ENCODE results near the gene GPR162.
A peak's percentile ranks its signal among the peaks of the same experiment; 100 is the strongest.

The GPR162 gene

DNA sequence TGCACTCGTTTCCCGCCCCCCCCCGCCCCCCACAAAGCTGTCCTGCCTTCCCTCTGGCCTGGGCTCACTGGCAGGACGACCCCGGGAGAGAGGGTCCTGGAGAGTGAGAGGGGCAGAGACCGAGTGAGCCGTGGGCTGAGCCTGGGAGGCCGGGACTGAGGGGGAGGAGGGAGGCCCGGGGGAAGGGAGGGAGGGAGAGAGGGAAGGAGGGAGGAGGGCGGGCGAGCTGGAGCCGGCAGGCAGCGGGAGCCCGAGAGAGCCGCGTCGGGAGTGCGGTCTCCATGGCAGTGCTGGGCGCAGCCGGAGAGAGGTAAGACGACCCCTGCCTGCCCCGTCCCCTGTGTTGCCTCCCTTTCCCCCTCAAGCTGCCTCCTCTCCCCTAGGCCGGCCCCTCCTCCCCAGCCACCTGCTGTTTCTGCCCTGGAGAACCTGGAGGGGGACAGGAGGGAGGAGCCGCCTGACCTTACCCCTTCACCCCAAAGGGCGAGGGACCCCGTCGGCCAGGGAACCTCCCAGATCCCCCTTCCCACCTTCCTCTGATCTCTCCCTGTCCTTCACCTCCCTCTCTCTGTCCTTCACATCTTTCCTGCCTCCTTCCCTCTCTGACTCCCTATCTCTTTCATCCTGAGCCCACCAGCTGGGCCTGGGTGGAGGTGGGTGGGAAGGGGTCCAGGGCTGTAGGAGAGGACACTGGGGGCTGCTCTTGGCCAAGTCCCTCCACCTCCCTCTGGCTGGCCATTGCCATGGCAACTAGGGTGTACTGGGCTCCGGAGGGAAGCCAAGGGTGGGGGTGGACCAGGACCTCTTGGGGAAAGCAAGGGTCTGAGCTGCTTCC is at the start of gene GPR162:
Gene GPR162 (plus strand): TSS at position 231 of the 835 bp plus-strand sequence. CDS start 2,078 bp downstream, outside the sequence.
- peak; percentile 61 for DNase-seq

GRCh38 chr12:6772331-6772695 is 49.3 kb upstream of the GPR162 start, which contains the start of gene LAG3:
Gene LAG3 (plus strand): TSS chr12:6772520. CDS start chr12:6772853, 333 bp downstream.
- no peak for DNase-seq

DNA sequence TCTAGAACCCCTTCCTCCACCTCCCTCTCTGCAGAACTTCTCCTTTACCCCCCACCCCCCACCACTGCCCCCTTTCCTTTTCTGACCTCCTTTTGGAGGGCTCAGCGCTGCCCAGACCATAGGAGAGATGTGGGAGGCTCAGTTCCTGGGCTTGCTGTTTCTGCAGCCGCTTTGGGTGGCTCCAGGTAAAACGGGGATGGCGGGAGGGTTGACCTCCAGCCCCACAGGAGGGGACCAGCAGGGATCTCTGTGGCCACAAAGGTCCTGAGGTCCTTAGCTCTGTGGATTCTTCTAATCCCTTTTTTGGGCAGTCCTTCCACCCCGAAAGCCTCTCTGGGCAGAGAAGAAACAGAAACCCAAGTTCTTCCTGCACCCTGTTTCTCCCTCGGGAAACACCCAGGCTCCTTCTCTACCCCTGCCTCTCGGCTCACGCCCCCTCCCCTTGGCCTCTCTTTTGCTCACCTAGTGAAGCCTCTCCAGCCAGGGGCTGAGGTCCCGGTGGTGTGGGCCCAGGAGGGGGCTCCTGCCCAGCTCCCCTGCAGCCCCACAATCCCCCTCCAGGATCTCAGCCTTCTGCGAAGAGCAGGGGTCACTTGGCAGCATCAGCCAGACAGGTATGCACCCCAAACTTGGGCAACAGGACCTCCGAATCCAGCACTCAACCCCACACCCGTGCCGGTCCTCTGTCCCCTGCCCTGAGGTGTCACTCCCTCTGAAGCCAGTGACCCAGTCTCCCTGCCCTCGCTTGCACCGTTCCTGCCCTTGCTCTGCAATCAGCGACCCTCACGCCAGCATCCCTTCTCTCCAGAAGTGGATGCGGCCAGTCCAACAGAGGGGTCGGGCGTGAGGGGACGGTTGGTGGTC is 48.7 kb upstream of the GPR162 start:
- no peak for DNase-seq

DNA sequence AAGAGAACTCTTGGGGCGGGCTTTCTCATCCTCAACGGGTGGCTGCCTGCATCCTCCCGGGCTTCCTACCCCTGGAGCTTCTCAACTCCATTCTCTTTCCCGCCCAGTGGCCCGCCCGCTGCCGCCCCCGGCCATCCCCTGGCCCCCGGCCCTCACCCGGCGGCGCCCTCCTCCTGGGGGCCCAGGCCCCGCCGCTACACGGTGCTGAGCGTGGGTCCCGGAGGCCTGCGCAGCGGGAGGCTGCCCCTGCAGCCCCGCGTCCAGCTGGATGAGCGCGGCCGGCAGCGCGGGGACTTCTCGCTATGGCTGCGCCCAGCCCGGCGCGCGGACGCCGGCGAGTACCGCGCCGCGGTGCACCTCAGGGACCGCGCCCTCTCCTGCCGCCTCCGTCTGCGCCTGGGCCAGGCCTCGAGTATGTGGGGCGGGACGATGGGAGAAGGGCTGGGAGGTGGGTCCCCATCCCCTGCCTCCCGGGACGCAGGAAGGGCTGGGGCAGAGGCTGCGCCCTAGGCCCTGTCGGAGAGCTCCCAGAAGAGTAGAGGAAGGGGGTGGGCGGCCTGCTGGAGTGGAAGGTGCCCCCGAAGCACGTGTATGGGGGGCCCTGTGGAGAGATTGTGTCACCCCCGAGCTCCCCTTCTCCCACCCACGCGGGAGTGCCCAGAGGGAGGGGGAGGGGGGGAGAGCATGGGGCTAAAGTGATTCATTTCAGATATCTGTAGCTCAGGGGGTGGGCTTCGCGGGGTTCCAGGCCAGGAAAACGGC is 47.9 kb upstream of the GPR162 start:
- DNase-seq: no peak

- DNase-seq: no peak
These were observed 47.0 kb upstream of the GPR162 start for GRCh38 chr12:6774499-6775062.

DNA sequence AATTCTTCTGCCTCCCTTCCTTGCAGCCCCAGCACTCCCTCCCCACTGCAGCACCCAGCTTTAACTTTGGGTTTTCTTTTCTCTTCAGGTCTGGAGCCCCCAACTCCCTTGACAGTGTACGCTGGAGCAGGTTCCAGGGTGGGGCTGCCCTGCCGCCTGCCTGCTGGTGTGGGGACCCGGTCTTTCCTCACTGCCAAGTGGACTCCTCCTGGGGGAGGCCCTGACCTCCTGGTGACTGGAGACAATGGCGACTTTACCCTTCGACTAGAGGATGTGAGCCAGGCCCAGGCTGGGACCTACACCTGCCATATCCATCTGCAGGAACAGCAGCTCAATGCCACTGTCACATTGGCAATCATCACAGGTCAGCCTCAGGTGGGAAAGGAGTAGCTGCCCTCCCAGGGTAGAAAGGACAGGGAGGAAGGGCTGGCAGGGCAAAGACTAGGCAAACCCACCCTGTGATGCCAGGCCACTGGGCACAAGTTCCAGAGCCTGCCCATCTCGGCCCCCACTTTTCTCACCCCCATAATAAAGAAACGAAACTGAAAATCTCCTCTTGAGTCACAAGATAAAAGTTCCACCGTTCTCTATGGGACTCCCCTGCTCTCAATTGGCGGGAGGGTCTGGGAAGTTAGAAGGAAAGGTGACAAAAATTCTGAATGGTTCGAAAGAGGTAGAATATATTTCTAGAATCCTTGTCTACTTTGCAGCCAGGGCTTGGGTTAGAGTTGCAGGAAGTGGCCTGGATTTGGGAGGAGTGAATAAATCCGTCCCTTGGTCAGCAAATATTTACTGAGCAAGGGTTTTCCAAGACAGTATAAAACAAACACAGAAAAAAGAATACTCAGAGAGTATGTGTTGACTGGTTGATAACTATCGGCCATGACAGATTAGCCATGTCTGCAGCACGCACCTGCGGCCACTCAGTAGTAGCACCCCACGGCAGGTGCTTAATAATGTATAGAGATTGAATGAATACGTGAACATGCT is 46.1 kb upstream of the GPR162 start:
- DNase-seq: no peak

GRCh38 chr12:6777386-6777785 is 44.2 kb upstream of the GPR162 start:
- no peak for DNase-seq

GRCh38 chr12:6778217-6778573 is 43.4 kb upstream of the GPR162 start:
- DNase-seq: no peak

GRCh38 chr12:6778574-6779550 is 42.8 kb upstream of the GPR162 start:
- peak; percentile 95 to 96 for DNase-seq

DNA sequence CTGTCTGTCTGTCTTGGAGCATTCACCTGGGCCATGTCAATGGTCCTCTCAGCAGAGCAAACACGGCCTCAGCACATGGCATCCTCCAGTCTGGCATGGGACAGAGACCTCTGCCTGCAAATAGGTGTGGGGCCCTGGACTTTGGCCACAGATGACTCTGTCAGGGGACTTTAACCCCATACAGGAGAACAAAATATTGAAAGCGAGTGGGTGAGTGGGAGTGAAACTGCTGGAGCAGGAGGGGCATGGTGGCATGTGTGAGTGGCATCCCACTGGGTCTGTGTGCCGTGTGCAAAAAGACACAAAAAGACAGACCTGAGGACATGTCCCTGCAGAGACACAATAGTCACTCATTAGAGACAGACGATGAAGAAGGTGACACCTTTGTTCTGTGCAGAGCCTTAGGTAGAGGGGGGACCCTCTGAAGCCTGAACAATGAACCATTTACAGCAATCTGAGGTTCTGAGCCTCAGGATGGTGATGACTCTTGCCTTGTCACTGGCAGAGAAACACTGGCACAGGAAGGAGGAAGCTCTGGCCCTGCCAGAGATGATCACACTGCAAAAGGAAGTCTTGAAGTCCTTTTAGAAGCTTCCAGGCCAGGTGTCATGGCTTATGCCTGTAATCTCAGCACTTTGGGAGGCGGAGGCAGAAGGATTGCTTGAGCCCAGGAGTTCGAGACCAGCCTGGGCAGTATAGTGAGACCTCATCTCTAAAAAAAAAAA is 41.8 kb upstream of the GPR162 start:
- no peak for DNase-seq

GRCh38 chr12:6780573-6780972 is 41.0 kb upstream of the GPR162 start:
- no peak for DNase-seq

- no peak for DNase-seq
These were observed 39.5 kb upstream of the GPR162 start for GRCh38 chr12:6782119-6782518.

DNA sequence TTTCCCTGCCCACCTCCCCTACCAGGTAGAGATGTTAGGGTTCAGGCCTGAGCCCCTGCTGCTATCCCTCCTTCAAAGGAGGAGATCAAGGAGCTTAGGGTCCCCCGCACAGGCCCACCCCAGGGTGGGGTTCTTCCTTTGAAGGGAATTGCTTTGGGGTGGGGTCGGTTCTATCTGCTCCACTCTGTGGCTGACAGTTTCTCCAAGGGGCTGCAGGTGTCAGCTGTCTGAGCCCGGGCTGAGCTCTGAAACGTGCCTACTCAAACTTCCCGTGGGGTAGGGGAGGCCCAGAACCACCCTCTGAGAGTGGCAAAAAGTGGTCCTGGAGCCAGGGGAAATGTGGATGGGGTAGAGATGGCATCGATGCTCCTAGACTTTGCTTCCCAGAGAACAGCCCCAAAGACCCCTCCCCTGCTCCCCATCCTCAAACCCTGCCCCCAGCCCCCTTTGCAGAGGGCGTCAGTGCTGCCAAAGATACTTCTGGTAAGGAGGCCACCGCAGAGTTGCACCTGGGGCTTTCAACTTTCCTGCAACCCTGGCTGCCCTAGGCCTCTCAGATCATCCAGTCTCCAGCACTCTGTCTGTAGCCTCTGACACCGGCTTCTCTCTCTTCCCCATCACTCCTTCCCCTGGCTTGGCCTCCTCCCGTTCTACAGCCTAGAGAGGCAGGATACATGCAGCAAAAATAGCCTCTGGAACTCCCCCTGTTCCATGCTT is 38.6 kb upstream of the GPR162 start:
- DNase-seq: no peak

DNA sequence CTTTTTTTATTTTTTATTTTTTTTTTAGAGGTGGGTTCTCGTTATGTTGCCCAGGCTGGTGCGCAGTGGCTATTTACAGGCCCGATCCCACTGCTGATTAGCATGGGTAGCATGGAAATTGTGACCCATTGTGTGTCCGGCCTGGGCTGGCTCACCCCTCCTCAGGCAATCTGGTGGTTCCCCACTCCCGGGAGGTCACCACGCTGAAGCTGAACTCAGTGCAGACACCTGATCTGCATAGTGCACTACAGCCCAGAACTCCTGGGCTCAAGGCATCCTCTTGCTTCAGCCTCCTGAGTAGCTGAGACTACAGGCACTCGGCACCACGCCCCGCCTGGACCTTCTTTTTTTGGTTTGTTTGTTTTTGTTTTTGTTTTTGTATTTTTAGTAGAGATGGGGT is 37.8 kb upstream of the GPR162 start:
- DNase-seq: no peak

- no peak for DNase-seq
These were observed 37.3 kb upstream of the GPR162 start for GRCh38 chr12:6784296-6784695.

GRCh38 chr12:6784761-6785160 is 36.9 kb upstream of the GPR162 start:
- no peak for DNase-seq

DNA sequence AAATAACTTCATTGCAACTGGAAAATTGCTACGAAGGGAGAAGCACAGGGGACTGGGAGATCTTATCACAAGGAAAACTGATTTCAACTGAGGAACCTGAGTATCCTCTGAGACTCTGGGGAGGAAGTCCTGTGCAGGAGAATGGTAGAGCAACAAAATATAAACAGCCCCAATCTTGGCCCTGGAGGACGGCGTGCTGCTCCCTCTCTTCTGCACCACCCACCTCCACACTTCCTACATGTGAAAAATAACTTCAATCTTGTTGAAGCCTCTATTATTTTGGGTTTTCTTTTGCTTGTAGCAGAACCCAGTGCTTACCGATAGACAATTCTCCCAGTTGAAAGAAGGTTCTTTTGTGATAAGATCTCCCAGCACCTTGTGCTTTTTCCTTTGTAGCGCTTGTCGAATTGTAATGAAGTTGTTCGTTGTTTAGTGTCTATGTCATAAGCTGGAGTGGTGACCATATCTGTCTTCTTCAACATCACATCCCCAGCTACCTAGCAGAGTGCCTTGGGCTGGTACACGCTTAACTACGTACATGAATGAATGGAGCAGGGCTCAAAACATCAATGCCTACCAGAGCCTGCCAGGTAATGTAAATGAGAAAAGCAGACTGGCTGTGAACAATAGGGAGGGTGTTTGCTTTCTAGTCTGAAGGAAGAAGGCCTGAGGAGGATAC is 35.1 kb upstream of the GPR162 start:
- no peak for DNase-seq

- no peak for DNase-seq
These were observed 34.3 kb upstream of the GPR162 start for GRCh38 chr12:6787309-6787708.
